ENCODE measurements around the gene ELOA.
"Not testable (repeated sequence)": the region's sequence is repeated elsewhere in the genome, so short reads cannot be mapped to it uniquely, and the experiment has no call there.

The ELOA gene

DNA sequence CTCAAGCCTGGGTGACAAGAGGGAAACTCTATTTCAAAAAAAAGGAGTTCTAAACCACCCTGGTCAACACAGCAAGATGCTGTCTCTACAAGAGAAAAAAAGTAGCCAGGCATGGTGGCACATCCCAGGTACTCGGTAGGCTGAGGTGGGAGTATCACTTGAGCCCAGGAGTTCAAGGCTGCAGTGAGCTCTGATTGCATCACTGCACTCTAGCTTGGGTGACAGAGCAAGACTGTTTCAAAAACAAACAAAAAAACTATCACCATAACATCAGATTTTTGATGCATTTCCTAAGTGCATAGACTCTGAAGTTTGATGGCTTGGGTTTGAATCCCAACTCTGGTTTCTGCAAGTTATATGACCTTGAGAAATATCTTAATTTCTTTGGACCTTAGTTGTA is 9.6 kb downstream of the ELOA start:
- no peak overlapping the region for H3K4me3 Mint-ChIP-seq
- DNase-seq (ENCODE audit: low spot score) = no peak
- no peaks in the 10 kb centered on the region for H3K27me3 Mint-ChIP-seq (ENCODE audit: low read depth)
- H3K4me1 Mint-ChIP-seq (ENCODE audit: low read depth) = peaks cover 7% of the 10 kb centered on the region
- no peaks in the 10 kb centered on the region for H3K9me3 Mint-ChIP-seq
- peaks cover 48% of the 10 kb centered on the region for H3K36me3 Mint-ChIP-seq (ENCODE audit: low read depth)
- no peak overlapping the region for H3K27ac Mint-ChIP-seq

DNA sequence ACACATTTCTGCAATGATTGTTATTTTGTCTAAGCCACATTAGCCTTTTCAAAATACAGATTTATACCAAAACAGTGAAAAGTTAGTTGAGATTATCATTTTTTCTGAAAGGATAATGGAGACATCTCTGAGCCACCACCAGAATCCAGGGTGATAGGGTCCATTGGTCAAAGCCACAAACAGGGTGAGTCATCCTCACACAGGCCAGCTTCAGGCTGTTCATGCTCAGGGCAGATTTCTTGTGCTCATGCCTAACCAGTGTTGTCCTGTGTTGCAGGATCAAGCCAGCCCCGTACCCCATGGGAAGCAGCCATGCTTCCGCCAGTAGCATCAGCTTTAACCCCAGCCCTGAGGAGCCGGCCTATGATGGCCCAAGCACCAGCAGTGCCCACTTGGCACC is 13.4 kb downstream of the ELOA start:
- Mint-ChIP-seq H3K27me3 (ENCODE audit: low read depth) (no peaks in the 10 kb centered on the region), H3K36me3 (ENCODE audit: low read depth) (peaks cover 60% of the 10 kb centered on the region), H3K9me3 (no peaks in the 10 kb centered on the region), H3K27ac (no peak overlapping the region), H3K4me3 (no peak overlapping the region), H3K4me1 (ENCODE audit: low read depth) (peaks cover 3% of the 10 kb centered on the region)
- DNase-seq (ENCODE audit: low spot score) = no peak

DNA sequence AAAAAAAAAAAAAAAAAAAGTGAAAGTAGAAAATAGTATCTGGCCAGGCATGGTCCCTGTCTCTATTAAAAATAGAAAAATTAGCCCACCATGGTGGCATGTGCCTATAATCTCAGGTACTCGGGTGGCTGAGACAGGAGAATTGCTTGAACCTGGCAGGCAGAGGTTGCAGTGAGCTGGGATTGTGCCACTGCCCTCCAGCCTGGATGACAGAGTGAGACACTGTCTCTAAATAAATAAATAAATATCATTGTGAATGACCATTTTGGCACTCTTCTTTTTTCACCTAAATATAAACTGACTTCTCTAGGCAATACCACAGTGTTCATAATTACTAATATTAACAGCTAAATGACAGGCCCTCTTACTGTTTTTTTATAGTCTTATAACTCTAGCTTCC is 14.5 kb downstream of the ELOA start:
- H3K36me3 Mint-ChIP-seq (ENCODE audit: low read depth) = peaks cover 59% of the 10 kb centered on the region

DNA sequence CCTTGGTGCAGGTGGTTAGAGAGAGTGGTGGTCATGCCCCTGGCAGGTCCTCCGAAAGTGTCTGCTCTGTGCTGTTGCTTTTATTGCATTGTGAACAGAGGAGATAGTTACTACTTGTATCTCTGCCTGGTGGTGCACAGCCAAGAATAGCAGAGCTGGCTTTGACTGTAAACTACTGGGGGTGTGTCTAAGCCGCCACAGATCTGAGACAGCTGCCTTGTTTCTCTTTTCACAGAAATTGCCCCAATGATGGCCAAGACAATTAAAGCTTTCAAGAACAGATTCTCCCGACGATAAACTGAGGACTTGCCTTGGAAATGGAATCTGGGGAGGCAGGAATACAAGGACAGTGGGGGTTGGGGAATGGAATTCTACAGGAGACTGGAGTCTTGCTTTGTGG is 16.0 kb downstream of the ELOA start:
- Mint-ChIP-seq H3K27ac (no peak overlapping the region), H3K36me3 (ENCODE audit: low read depth) (peaks cover 49% of the 10 kb centered on the region)

More for the DNA sequence above, 14.5 kb downstream of the ELOA start:
- no peak overlapping the region for H3K4me3 Mint-ChIP-seq
- H3K27ac Mint-ChIP-seq = no peak overlapping the region
- H3K9me3 Mint-ChIP-seq = no peaks in the 10 kb centered on the region
- H3K27me3 Mint-ChIP-seq (ENCODE audit: low read depth) = no peaks in the 10 kb centered on the region
- H3K4me1 Mint-ChIP-seq (ENCODE audit: low read depth) = peaks cover 3% of the 10 kb centered on the region
- no peak for DNase-seq (ENCODE audit: low spot score)

DNA sequence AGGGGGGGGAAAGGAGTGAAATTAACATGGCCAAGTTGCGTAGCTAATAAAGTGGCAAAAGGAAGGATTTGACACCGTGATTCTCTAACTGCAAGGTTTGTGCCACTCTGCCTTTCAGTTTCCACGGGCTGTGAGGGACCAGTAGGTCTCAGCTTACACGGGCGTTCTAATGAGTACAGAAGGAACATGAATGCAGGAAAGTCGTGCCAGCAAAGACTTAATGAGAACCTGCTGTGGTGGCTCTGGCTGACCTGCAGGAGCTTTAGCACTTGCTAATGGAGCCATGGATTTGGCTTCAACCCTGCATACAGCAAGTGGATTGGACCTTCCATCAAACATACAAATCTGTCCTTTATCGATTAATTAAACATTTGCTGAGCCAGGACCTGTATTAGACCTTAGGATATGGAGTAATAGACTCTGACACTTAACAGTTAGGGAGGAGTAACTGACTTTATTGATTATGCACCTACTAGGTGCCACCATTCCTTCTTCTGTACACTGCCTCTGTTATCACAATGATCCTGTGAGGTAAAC is 19.8 kb downstream of the ELOA start:
- no peak overlapping the region for H3K4me3 Mint-ChIP-seq
- H3K27ac Mint-ChIP-seq = no peak overlapping the region

More for the DNA sequence above, 16.0 kb downstream of the ELOA start:
- peaks cover 3% of the 10 kb centered on the region for H3K4me1 Mint-ChIP-seq (ENCODE audit: low read depth)
- H3K27me3 Mint-ChIP-seq (ENCODE audit: low read depth) = no peaks in the 10 kb centered on the region
- H3K9me3 Mint-ChIP-seq = no peaks in the 10 kb centered on the region
- no peak overlapping the region for H3K4me3 Mint-ChIP-seq
- no peak for DNase-seq (ENCODE audit: low spot score)

DNA sequence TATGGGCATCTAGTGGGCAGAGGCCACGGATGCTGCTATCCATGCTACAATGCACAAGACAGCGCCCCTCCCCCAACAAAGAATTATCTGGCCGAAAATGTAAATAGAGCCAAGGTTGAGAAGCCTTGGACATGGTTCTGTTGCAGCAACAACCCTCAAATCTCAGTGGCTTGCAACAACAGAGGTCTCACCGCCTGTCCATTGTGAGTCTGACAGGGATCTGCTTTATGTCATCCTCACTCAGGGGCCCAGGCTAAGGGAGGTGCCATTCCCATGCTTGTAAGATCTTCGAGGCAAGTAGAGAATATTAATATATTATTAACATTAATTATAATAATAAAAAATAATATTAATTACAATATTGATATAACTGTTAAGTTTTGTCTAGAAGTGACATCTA is 25.5 kb downstream of the ELOA start:
- Mint-ChIP-seq H3K36me3 (ENCODE audit: low read depth) (peaks cover 4% of the 10 kb centered on the region), H3K4me1 (ENCODE audit: low read depth) (peaks cover 2% of the 10 kb centered on the region), H3K9me3 (no peaks in the 10 kb centered on the region), H3K27ac (no peak overlapping the region), H3K4me3 (no peak overlapping the region), H3K27me3 (ENCODE audit: low read depth) (no peaks in the 10 kb centered on the region)
- no peak for DNase-seq (ENCODE audit: low spot score)

More for the DNA sequence above, 19.8 kb downstream of the ELOA start:
- Mint-ChIP-seq H3K4me1 (ENCODE audit: low read depth) (peaks cover 3% of the 10 kb centered on the region), H3K9me3 (no peaks in the 10 kb centered on the region), H3K27me3 (ENCODE audit: low read depth) (no peaks in the 10 kb centered on the region), H3K36me3 (ENCODE audit: low read depth) (peaks cover 30% of the 10 kb centered on the region)
- DNase-seq (ENCODE audit: low spot score) = no peak

DNA sequence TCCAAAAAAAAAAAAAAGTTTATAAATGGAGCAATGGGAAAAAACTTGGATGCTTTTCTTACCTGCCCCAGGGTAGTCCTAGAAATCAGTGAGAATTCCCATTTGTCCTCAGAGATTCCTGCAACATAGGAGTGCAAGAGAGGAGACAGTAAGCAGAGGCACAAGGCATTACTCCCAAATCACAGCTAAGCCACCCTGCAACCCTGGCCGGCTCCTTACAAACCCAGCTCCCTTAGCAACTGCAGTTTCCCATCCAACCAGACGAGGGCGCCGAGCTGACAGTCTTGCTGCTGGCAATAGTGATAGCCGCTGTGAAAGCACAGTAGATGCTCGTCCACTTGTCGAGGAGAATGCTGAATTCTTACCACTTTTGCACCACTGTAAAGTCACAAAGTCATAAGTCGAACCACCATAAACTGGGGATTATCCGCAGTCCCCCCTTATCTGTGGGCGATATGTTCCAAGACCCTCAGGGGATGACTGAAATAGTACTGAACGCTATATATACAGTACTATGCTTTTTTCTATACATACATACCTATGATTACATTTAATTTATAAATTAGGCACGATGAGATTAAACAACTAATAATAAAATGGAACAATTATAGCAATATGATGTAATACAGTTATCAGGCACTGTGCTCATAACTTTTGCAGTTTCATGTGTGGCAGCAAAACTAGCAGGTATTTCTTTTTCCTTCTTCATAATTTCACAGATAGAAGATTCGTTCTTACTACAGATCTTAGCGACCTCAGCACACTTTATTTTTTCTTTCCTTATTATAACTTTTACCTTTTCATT is 29.0 kb downstream of the ELOA start:
- Mint-ChIP-seq H3K4me3 (no peak overlapping the region), H3K4me1 (ENCODE audit: low read depth) (peaks cover 6% of the 10 kb centered on the region), H3K9me3 (no peaks in the 10 kb centered on the region), H3K27ac (no peak overlapping the region), H3K36me3 (ENCODE audit: low read depth) (no peaks in the 10 kb centered on the region), H3K27me3 (ENCODE audit: low read depth) (no peaks in the 10 kb centered on the region)
- peak; percentile 77 for DNase-seq (ENCODE audit: low spot score)

DNA sequence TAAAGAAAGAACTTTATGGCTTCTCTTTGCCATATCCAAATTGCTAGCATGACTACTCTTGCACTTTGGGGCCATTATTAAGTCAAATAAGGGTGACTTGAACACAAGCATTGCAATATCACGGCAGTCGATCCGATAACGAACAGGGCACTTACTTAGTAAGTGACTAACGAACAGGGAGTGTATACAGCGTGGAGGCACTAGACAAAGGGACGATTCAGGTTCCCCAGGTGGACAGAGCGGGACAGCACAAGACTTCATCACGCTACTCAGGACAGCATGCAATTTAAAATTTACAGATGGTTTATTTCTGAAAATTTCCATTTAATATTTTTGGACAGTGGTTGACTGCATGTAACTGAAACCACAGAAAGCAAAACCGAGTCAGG is 29.6 kb downstream of the ELOA start:
- H3K27ac Mint-ChIP-seq = no peak overlapping the region
- H3K27me3 Mint-ChIP-seq (ENCODE audit: low read depth) = no peaks in the 10 kb centered on the region
- no peak overlapping the region for H3K4me3 Mint-ChIP-seq
- H3K4me1 Mint-ChIP-seq (ENCODE audit: low read depth) = peaks cover 6% of the 10 kb centered on the region
- no peak for DNase-seq (ENCODE audit: low spot score)
- H3K9me3 Mint-ChIP-seq = no peaks in the 10 kb centered on the region
- no peaks in the 10 kb centered on the region for H3K36me3 Mint-ChIP-seq (ENCODE audit: low read depth)

DNA sequence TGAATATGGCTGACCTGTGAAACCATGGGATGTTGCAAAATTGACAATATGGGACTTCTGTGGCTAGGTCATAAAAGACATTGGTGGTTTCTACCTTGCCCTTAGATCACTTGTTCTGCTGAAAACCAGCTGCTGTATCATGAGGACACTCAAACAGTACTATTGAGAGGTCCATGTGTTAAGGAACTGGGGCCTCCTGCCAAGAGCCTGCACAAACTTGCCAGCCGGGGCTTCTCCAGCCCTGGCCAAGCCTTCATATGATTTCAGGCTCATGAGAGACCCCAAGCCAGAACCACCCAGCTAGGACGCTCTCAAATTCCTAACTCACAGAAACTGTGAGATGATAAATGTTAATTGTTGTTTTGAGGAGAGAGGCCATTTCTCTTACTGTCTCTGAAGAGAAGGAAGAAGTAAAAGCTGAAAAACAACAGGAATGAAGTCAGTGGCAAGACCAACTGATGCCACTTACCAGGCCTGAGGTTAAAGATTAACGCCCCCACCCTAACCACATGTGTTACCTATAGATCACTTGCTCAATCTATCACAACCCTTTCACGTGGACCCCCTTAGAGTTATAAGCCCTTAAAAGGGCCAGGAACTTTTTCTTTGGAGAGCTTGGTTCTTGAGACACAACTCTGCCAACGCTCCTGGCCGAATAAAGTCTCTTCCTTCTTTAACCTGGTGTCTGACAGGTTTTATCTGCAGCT is 31.1 kb downstream of the ELOA start:
- no peaks in the 10 kb centered on the region for H3K27me3 Mint-ChIP-seq (ENCODE audit: low read depth)

DNA sequence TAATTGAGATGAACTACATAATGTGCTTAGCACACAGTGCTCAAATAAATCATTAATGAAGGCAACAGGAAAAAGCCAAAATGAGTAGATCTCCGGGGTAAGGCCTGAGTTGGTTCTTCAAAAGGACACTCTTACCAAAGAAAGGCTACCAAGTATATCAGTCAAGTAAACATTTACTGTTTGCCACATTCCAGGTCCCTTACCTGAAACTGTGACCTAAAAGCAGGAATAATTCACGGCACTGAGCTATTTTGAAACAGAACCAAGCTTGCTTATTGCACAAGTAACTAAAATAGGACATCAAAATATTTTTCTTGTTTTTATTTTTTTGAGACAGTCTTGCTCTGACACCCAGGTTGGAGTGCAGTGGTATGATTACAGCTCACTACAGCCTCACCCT is 32.9 kb downstream of the ELOA start:
- Mint-ChIP-seq H3K9me3 (no peaks in the 10 kb centered on the region), H3K27ac (no peak overlapping the region), H3K4me3 (peak overlapping the region; percentile 12), H3K4me1 (ENCODE audit: low read depth) (peaks cover 18% of the 10 kb centered on the region), H3K27me3 (ENCODE audit: low read depth) (no peaks in the 10 kb centered on the region), H3K36me3 (ENCODE audit: low read depth) (peaks cover 8% of the 10 kb centered on the region)
- DNase-seq (ENCODE audit: low spot score) = no peak

More for the DNA sequence above, 31.1 kb downstream of the ELOA start:
- no peaks in the 10 kb centered on the region for H3K9me3 Mint-ChIP-seq
- no peak overlapping the region for H3K27ac Mint-ChIP-seq
- no peak for DNase-seq (ENCODE audit: low spot score)
- H3K4me3 Mint-ChIP-seq = no peak overlapping the region
- H3K4me1 Mint-ChIP-seq (ENCODE audit: low read depth) = peaks cover 9% of the 10 kb centered on the region
- H3K36me3 Mint-ChIP-seq (ENCODE audit: low read depth) = no peaks in the 10 kb centered on the region

DNA sequence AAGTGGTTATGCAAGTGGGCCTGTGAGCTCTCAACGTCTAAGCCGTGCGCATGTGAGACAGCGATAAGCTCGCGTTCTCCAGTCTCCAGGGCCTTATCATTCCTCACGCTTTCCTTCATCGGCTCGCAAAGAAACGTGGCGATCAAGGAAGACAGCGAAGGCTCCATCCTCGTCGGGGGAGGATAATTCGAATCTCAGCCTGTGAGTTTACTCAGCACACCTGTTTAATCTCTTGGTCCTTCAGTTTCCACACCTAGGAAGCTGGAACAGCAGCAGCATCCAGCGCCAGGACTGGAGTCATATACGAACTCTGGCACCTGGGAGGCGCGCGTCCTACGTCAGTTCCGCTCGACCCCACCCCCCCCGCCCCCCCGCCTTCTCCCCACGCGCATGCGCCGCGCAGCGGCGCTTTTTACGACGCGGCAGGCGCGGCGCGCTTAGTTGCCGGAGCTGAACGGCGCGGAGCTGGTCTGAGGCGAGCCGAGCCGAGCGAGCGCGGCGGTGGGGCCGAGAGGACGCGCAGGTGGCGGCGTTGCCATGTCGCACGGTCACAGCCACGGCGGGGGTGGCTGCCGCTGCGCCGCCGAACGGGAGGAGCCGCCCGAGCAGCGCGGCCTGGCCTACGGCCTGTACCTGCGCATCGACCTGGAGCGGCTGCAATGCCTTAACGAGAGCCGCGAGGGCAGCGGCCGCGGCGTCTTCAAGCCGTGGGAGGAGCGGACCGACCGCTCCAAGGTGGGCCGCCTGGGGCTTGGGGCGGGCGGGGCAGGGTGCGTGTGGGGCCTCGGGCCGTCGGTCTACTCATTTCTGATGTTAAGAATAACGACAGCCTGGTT is 34.9 kb downstream of the ELOA start, which contains the start of gene PITHD1:
PITHD1 (plus strand) TSS at position 440 of the 836 bp plus-strand sequence; CDS start at position 538, 98 bp downstream.
- peak within 1 kb of the TSS; percentile 88 for H3K27ac Mint-ChIP-seq
- H3K4me1 Mint-ChIP-seq (ENCODE audit: low read depth) = peaks cover 16% of the 10 kb centered on the region
- no peaks in the 10 kb centered on the region for H3K9me3 Mint-ChIP-seq
- DNase-seq (ENCODE audit: low spot score) = peak; percentile 82
- H3K36me3 Mint-ChIP-seq (ENCODE audit: low read depth) = peaks cover 8% of the 10 kb centered on the region
- peak within 1 kb of the TSS; percentile 91 for H3K4me3 Mint-ChIP-seq
- no peaks in the 10 kb centered on the region for H3K27me3 Mint-ChIP-seq (ENCODE audit: low read depth)

DNA sequence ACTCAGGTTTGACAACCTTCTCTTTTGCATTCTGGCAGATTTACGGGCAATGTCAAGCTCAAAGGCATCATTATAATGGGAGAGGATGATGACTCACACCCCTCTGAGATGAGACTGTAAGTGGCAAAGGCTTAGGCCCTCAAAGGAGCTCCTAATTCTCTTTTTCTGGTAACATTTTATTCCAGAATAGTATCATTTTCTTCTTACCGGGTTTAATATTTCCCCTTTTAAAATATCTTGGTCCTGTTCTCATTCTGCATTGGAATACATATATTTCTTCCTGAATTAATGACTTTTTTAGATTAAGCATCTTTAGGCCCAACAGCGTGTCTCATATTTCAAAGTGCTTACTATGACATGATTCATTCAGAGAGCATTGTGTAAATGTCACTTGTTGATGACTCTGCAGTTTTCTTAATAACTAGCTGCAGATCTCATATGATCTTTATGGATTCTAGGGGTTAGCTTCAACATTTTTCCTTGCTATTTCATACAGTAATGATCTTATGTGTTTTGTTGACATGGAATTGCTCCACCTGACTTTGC is 36.6 kb downstream of the ELOA start:
- Mint-ChIP-seq H3K27me3 (ENCODE audit: low read depth) (no peaks in the 10 kb centered on the region), H3K36me3 (ENCODE audit: low read depth) (peaks cover 17% of the 10 kb centered on the region), H3K9me3 (no peaks in the 10 kb centered on the region), H3K4me3 (peak overlapping the region; percentile 91), H3K4me1 (ENCODE audit: low read depth) (peaks cover 14% of the 10 kb centered on the region), H3K27ac (peak overlapping the region; percentile 80)
- DNase-seq (ENCODE audit: low spot score) = no peak

DNA sequence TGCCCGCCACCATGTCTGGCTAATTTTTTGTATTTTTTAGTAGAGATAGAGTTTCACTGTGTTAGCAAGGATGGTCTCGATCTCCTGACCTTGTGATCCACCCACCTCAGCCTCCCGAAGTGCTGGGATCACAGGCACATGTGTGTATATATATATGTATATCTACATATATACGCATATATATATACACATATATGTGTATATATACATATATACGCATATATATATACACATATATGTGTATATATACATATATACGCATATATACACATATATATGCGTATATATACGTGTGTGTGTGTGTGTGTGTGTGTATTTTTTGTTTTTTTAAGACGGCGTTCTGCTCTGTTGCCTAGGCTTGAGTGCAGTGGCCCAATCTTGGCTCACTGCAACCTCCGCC is 39.9 kb downstream of the ELOA start:
- peaks cover 46% of the 10 kb centered on the region for H3K36me3 Mint-ChIP-seq (ENCODE audit: low read depth)
- H3K4me3 Mint-ChIP-seq; H3K9me3 Mint-ChIP-seq; H3K27me3 Mint-ChIP-seq (ENCODE audit: low read depth); H3K27ac Mint-ChIP-seq; DNase-seq (ENCODE audit: low spot score): not testable (repeated sequence)
- peaks cover 12% of the 10 kb centered on the region for H3K4me1 Mint-ChIP-seq (ENCODE audit: low read depth)
